ENCODE data around the gene TMEM61.
"Not testable (repeated sequence)": the region's sequence is repeated elsewhere in the genome, so short reads cannot be mapped to it uniquely, and the experiment has no call there.

DNA sequence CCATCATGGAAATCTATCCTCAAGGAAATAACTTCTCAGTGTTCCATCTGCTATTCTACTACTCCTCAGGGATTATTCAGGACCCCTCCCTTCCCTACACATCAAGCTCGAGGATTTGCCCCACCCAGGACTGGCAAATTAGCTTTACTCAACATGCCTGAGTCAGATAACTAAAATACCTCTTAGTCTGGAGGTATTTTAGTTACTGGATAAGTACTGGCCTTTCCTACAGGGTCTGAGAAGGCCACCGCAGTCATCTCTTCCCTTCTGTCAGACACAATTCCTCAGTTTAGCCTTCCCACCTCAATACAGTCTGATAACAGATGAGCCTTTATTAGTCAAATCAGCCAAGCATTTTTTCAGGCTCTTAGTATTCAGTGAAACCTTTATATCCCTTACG, 46.3 kb downstream of the TMEM61 start:
- not testable (repeated sequence) for TF ChIP-seq POLR2A, EP300 (IDR thresholded peaks at IDR 0.05)

Measured in stomach (tissue), 4 donors.